Stimulated activated CD4-positive, alpha-beta T cell treated with anti-CD3 and anti-CD28 coated beads, Interleukin-1b, Interleukin-23, amount 100 ng/mL, for 1 hour (primary cell): ENCODE data around the gene CLEC2L.

ENCODE experiments used
- DNase-seq, 2 donors: peaks; one replicate each; pipeline ENCODE4 v3.0.0-alpha.2; 2020; ENCODE audit warnings: low read depth in 2 of 2

Gene CLEC2L

GRCh38 chr7:139575338-139575680, 51.8 kb downstream of the CLEC2L start:
- DNase-seq: no peak

GRCh38 chr7:139576179-139576973, 52.9 kb downstream of the CLEC2L start:
- no peak for DNase-seq

GRCh38 chr7:139580435-139580834, 57.0 kb downstream of the CLEC2L start:
- DNase-seq: no peak

- DNase-seq: no peak
Observed at GRCh38 chr7:139582130-139582650, 58.7 kb downstream of the CLEC2L start.

- no peak for DNase-seq
Observed at GRCh38 chr7:139582671-139583155, 59.2 kb downstream of the CLEC2L start.

- no peak for DNase-seq
Observed at GRCh38 chr7:139583826-139584553, 60.5 kb downstream of the CLEC2L start.

GRCh38 chr7:139585042-139585441, 61.6 kb downstream of the CLEC2L start:
- no peak for DNase-seq

GRCh38 chr7:139586286-139586685, 62.8 kb downstream of the CLEC2L start:
- DNase-seq: no peak

- DNase-seq: no peak
Observed at GRCh38 chr7:139587535-139587934, 64.0 kb downstream of the CLEC2L start.

GRCh38 chr7:139588632-139589031, 65.1 kb downstream of the CLEC2L start:
- no peak for DNase-seq

GRCh38 chr7:139589474-139589873, 66.0 kb downstream of the CLEC2L start:
- no peak for DNase-seq

GRCh38 chr7:139591550-139592195, 68.2 kb downstream of the CLEC2L start:
- no peak for DNase-seq

- DNase-seq: no peak
Observed at GRCh38 chr7:139592801-139593461, 69.4 kb downstream of the CLEC2L start.

GRCh38 chr7:139594090-139594489, 70.6 kb downstream of the CLEC2L start:
- DNase-seq: no peak
